Neuronal stem cell (in vitro differentiated cells): ENCODE data around the gene SLC6A4.

Source experiments
- DNase-seq: peaks from one replicate; pipeline ENCODE4 v3.0.0-alpha.2; 2013; ENCODE audit warnings: low spot score
- H2AFZ ChIP-seq: one replicate; pipeline ENCODE4 v1.6.1; 2013; ENCODE audit warnings: mild to moderate bottlenecking, low read length, inconsistent platforms
- H2AK5ac ChIP-seq: 2 replicates; pipeline ENCODE4 v1.6.1; 2013; ENCODE audit warnings: low read depth, mild to moderate bottlenecking, inconsistent platforms, low read length, moderate library complexity, mixed read lengths
- H2BK120ac ChIP-seq: 2 replicates; pipeline ENCODE4 v1.6.1; 2013; ENCODE audit warnings: low read depth, mild to moderate bottlenecking, inconsistent platforms, low read length, moderate library complexity, mixed read lengths
- H2BK12ac ChIP-seq: one replicate; pipeline ENCODE4 v1.6.1; 2013; ENCODE audit warnings: low read length, inconsistent platforms
- H2BK15ac ChIP-seq: 2 replicates; pipeline ENCODE4 v1.6.1; 2013; ENCODE audit warnings: mild to moderate bottlenecking, low read length, inconsistent platforms, mixed read lengths
- H2BK5ac ChIP-seq: one replicate; pipeline ENCODE4 v1.6.1; 2013; ENCODE audit warnings: inconsistent platforms, mild to moderate bottlenecking, low read length, moderate library complexity
- H3K14ac ChIP-seq: one replicate; pipeline ENCODE4 v1.6.1; 2013; ENCODE audit warnings: low read length, inconsistent platforms
- H3K18ac ChIP-seq: 2 replicates; pipeline ENCODE4 v1.6.1; 2013; ENCODE audit warnings: low read length, inconsistent platforms
- H3K23ac ChIP-seq: 2 replicates; pipeline ENCODE4 v1.6.1; 2013; ENCODE audit warnings: low read depth, mild to moderate bottlenecking, mixed read lengths, low read length, inconsistent platforms; ENCODE audit not compliant: poor library complexity
- H3K27ac ChIP-seq: replicated peaks from 3 replicates; pipeline ENCODE4 v1.5.1; 2013; ENCODE audit warnings: low read length, inconsistent platforms
- H3K27me3 ChIP-seq, 3 experiments: 2 replicates each; pipeline ENCODE4 v1.6.1; 2013; ENCODE audit warnings: low read length in 3 of 3, mild to moderate bottlenecking in 2 of 3, inconsistent platforms in 1 of 3, low read depth in 1 of 3, mixed read lengths in 1 of 3, moderate library complexity in 1 of 3; ENCODE audit not compliant: control insufficient read depth in 3 of 3, insufficient read depth in 3 of 3
- H3K36me3 ChIP-seq, 2 donors: replicated peaks in 1 of 2; 2 replicates each; pipeline ENCODE4 v1.6.1; 2013; ENCODE audit warnings: low read length in 2 of 2; ENCODE audit not compliant: control insufficient read depth in 2 of 2, insufficient read depth in 2 of 2
- H3K4ac ChIP-seq: 2 replicates; pipeline ENCODE4 v1.6.1; 2013; ENCODE audit warnings: inconsistent platforms, mild to moderate bottlenecking, low read length, moderate library complexity
- H3K4me1 ChIP-seq, 2 donors: 1 replicate in 1 of 2; 2 replicates in 1 of 2; pipeline ENCODE4 v1.6.1; 2013; ENCODE audit warnings: low read length in 2 of 2, low read depth in 1 of 2; ENCODE audit not compliant: control insufficient read depth in 2 of 2, insufficient read depth in 1 of 2
- H3K4me2 ChIP-seq: one replicate; pipeline ENCODE4 v1.6.1; 2013; ENCODE audit warnings: mild to moderate bottlenecking, low read length, inconsistent platforms; ENCODE audit not compliant: insufficient read depth, poor library complexity, severe bottlenecking
- H3K4me3 ChIP-seq, 2 donors: 2 replicates each; pipeline ENCODE4 v1.5.1; 2013; ENCODE audit warnings: low read length in 2 of 2, mild to moderate bottlenecking in 2 of 2, inconsistent platforms in 1 of 2, moderate library complexity in 1 of 2
- H3K79me1 ChIP-seq: one replicate; pipeline ENCODE4 v1.6.1; 2013; ENCODE audit warnings: low read depth, mild to moderate bottlenecking, inconsistent platforms, low read length, moderate library complexity
- H3K9ac ChIP-seq: one replicate; pipeline ENCODE4 v1.6.1; 2013; ENCODE audit warnings: mild to moderate bottlenecking, low read depth, low read length, inconsistent platforms; ENCODE audit not compliant: poor library complexity
- H3K9me3 ChIP-seq, 2 donors: replicated peaks in 1 of 2; 2 replicates each; pipeline versions ENCODE3 to v1.6.1; 2013; ENCODE audit warnings: low read length in 2 of 2, mild to moderate bottlenecking in 2 of 2, inconsistent platforms in 1 of 2, low read depth in 1 of 2, mixed read lengths in 1 of 2, moderate library complexity in 1 of 2; ENCODE audit not compliant: control insufficient read depth in 2 of 2, insufficient read depth in 1 of 2
- H4K8ac ChIP-seq: one replicate; pipeline ENCODE4 v1.6.1; 2013; ENCODE audit warnings: low read depth, mild to moderate bottlenecking, inconsistent platforms, low read length, moderate library complexity
- H4K91ac ChIP-seq: one replicate; pipeline ENCODE4 v1.6.1; 2013; ENCODE audit warnings: low read length, low read depth, mild to moderate bottlenecking, inconsistent platforms; ENCODE audit not compliant: poor library complexity
- WGBS, 2 donors: extraction: QIAGEN DNeasy Blood & Tissue Kit; methylation state at CpG; one replicate each; pipeline ENCODE4 v1.1.7; 2013; ENCODE audit warnings: missing lambda C conversion rate in 2 of 2, mixed read lengths in 1 of 2; ENCODE audit not compliant: insufficient read length in 2 of 2, insufficient replicate concordance in 1 of 2; ENCODE audit errors: extremely low coverage in 2 of 2; 5-methylcytosine and 5-hydroxymethylcytosine counted together

Gene SLC6A4

DNA sequence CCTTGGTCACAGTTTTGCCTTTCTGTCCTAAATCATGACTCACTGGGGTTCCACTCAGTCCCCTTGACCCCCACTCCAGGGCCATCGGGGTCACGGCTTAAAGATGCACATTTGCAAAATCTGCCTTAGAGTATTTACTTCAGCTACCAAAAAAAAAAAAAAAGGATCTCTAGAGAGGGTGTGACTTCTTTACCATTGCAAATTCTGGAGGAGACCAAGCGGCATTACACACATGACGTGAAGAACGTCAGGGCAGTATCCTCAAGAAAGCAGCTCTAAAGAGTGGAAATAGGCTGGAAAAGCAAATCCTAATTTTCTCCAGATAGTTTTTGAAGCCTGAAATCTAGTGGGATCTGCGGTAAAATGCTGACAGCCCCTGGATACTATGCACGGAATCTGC is 25.6 kb downstream of the SLC6A4 start:
- Histone ChIP-seq H2BK120ac (no peak overlapping the region), H3K36me3 (no peaks in the 10 kb centered on the region), H3K9ac (no peak overlapping the region), H2BK12ac (no peak overlapping the region), H3K4me2 (no peak overlapping the region), H3K4me1 (no peaks in the 10 kb centered on the region), H3K14ac (no peak overlapping the region), H3K4ac (no peak overlapping the region), H2BK15ac (no peak overlapping the region), H3K9me3 (no peaks in the 10 kb centered on the region), H2AFZ (no peak overlapping the region), H4K8ac (no peak overlapping the region), H2AK5ac (no peak overlapping the region), H3K18ac (no peak overlapping the region), H4K91ac (no peak overlapping the region), H3K27ac (no peak overlapping the region), H2BK5ac (no peak overlapping the region), H3K27me3 (peaks cover 0 to 12% (median 0%) of the 10 kb centered on the region in 3 experiments), H3K4me3 (no peak overlapping the region), H3K79me1 (no peaks in the 10 kb centered on the region), H3K23ac (no peak overlapping the region)
- no peak for DNase-seq
- WGBS, 2 donors = no CpG with 5 or more reads among the region's 7 CpGs

DNA sequence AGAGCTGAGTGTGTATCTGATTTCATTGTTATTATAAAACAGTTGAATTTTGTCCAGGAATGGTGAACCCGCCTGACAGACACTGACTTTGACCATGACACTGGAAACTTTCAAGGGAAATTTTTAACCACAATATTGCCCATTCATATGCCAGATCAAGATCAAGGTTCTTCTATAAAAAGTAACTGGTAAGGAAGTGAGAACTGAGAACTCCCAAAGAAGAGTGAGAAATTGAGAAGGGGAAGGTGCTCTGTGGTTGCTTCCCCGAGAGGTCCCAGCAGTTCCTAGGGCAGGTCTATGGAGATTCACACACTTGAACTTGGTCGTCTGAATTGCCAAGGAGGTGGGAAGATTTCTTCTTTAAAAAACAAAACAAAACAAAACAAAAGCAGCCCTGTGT is 27.3 kb downstream of the SLC6A4 start:
- WGBS, 2 donors = no CpG with 5 or more reads among the region's 3 CpGs
- Histone ChIP-seq H3K36me3 (no peaks in the 10 kb centered on the region), H3K9me3 (no peaks in the 10 kb centered on the region), H3K27me3 (peaks cover 0 to 12% (median 0%) of the 10 kb centered on the region in 3 experiments), H3K79me1 (no peaks in the 10 kb centered on the region), H2AK5ac (no peak overlapping the region), H4K91ac (no peak overlapping the region), H3K27ac (no peak overlapping the region), H3K4me1 (no peaks in the 10 kb centered on the region), H3K18ac (no peak overlapping the region), H3K4me2 (no peak overlapping the region), H2BK12ac (no peak overlapping the region), H3K4ac (no peak overlapping the region), H3K4me3 (no peak overlapping the region), H2BK120ac (no peak overlapping the region), H2BK5ac (no peak overlapping the region), H3K9ac (no peak overlapping the region), H2AFZ (no peak overlapping the region), H4K8ac (no peak overlapping the region), H2BK15ac (no peak overlapping the region), H3K23ac (no peak overlapping the region), H3K14ac (no peak overlapping the region)
- DNase-seq = no peak

DNA sequence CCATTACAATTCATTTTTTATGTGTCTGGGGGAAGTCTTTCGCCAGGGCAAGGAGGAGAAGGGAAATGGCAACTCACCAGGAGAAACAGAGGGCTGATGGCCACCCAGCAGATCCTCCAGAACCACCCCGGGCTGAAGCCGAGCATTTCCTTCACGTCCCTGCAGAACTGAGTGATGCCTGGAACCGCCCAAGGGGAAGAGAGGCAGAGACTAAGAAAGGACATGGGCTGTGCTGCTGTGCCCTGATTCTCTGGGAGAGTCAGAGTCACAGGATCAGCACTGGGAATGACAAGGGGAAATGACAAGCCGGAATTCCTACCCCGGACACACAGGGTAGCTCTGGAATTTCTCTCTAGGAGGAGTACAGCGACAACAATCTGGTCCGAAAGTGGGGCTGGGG is 27.8 kb downstream of the SLC6A4 start:
- H4K91ac ChIP-seq = no peak overlapping the region
- no peak for DNase-seq
- H3K27ac ChIP-seq = no peak overlapping the region

DNA sequence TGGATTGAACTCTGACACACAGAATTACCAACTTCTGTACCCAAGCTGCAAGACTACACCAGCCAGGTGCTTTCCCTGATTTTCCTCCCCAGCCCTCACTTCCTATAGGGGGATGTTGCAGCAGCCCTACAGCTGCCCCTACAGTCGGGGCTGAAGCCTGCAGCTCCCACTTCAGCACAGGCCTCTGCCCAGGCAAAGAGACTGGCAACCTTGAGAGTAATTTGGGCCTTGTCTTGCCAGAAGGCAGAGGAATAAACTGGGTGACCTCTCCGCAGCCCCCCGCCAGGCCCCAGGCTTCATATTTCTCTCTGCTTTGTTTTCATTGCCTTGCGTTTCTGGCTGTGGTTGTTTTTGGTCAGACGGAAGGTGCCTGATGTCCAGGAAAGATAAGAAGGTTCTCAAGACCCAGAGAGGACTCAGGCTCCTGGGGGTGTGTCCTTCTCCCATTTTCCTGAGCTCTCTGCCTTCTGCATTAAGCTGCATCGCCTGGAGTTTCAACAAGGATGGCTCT is 32.0 kb downstream of the SLC6A4 start:
- Histone ChIP-seq H3K4me1 (no peaks in the 10 kb centered on the region), H2AK5ac (no peak overlapping the region), H3K18ac (peak overlapping the region; percentile 11), H2BK5ac (no peak overlapping the region), H3K4me2 (no peak overlapping the region), H4K8ac (no peak overlapping the region), H3K27me3 (peaks cover 0 to 2% (median 0%) of the 10 kb centered on the region in 3 experiments), H4K91ac (no peak overlapping the region), H3K27ac (no peak overlapping the region), H2BK15ac (no peak overlapping the region), H3K4ac (no peak overlapping the region), H2BK120ac (no peak overlapping the region), H3K14ac (no peak overlapping the region), H3K79me1 (no peaks in the 10 kb centered on the region), H3K9ac (no peak overlapping the region), H2BK12ac (no peak overlapping the region), H3K23ac (no peak overlapping the region), H3K9me3 (no peaks in the 10 kb centered on the region), H3K4me3 (no peak overlapping the region), H2AFZ (peak overlapping the region; percentile 30), H3K36me3 (no peaks in the 10 kb centered on the region)
- WGBS, 2 donors = no CpG with 5 or more reads among the region's 6 CpGs
- DNase-seq = no peak

More for the DNA sequence above, 27.8 kb downstream of the SLC6A4 start:
- no peaks in the 10 kb centered on the region for H3K36me3 ChIP-seq
- H3K27me3 ChIP-seq = peaks cover 0 to 9% (median 0%) of the 10 kb centered on the region in 3 experiments
- H3K23ac ChIP-seq = no peak overlapping the region
- H2BK15ac ChIP-seq = no peak overlapping the region
- no CpG with 5 or more reads among the region's 9 CpGs for WGBS, 2 donors
- no peak overlapping the region for H3K18ac ChIP-seq
- no peaks in the 10 kb centered on the region for H3K9me3 ChIP-seq
- H3K9ac ChIP-seq = no peak overlapping the region
- no peak overlapping the region for H3K4me2 ChIP-seq
- no peak overlapping the region for H2BK120ac ChIP-seq
- no peak overlapping the region for H4K8ac ChIP-seq
- no peak overlapping the region for H2AFZ ChIP-seq
- H2AK5ac ChIP-seq = no peak overlapping the region
- no peak overlapping the region for H3K4ac ChIP-seq
- no peak overlapping the region for H3K4me3 ChIP-seq
- H2BK5ac ChIP-seq = no peak overlapping the region
- no peak overlapping the region for H3K14ac ChIP-seq
- H3K79me1 ChIP-seq = no peaks in the 10 kb centered on the region
- H3K4me1 ChIP-seq = no peaks in the 10 kb centered on the region
- H2BK12ac ChIP-seq = no peak overlapping the region
